ENCODE results near the gene RICTOR. TPM values are rescaled to one million over a fixed set of nuclear protein-coding genes. Genes with fewer than 3 reads are reported as not detected.

RICTOR gene
- total RNA-seq, 1 donor from 2014 or later: 35.3 TPM

DNA sequence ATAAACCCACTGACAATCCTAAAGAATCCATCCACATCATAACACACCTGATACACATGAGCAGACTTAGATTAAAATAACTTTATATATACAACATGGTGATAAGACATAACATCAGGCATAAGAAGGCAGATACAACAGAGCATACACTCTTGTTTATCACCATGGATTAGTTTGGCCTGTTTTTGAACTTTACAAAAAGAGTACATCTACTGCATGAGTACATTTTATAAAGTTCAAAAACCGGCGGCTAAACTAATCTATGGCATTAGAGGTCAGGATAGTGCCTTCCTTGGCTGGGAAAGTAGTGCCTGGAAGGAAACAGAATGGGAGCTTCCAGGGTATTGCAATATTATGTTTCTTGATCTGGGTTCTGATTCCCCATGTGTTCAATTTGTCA, 15.1 kb downstream of the RICTOR start:
- DNase-seq (ENCODE audit: low spot score): no peak
- Mint-ChIP-seq H3K27ac (ENCODE audit: unreplicated experiment) (no peak overlapping the region), H3K36me3 (ENCODE audit: low read depth, unreplicated experiment) (peaks cover 3% of the 10 kb centered on the region), H3K9me3 (ENCODE audit: unreplicated experiment) (no peaks in the 10 kb centered on the region), H3K4me3 (ENCODE audit: unreplicated experiment) (no peak overlapping the region), H3K4me1 (ENCODE audit: unreplicated experiment) (no peaks in the 10 kb centered on the region), H3K27me3 (ENCODE audit: unreplicated experiment) (peaks cover 2% of the 10 kb centered on the region)
- TF ChIP-seq, protein P1, sequence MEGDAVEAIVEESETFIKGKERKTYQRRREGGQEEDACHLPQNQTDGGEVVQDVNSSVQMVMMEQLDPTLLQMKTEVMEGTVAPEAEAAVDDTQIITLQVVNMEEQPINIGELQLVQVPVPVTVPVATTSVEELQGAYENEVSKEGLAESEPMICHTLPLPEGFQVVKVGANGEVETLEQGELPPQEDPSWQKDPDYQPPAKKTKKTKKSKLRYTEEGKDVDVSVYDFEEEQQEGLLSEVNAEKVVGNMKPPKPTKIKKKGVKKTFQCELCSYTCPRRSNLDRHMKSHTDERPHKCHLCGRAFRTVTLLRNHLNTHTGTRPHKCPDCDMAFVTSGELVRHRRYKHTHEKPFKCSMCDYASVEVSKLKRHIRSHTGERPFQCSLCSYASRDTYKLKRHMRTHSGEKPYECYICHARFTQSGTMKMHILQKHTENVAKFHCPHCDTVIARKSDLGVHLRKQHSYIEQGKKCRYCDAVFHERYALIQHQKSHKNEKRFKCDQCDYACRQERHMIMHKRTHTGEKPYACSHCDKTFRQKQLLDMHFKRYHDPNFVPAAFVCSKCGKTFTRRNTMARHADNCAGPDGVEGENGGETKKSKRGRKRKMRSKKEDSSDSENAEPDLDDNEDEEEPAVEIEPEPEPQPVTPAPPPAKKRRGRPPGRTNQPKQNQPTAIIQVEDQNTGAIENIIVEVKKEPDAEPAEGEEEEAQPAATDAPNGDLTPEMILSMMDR (IDR thresholded peaks at IDR 0.05; ENCODE audit: unreplicated experiment): no peak

DNA sequence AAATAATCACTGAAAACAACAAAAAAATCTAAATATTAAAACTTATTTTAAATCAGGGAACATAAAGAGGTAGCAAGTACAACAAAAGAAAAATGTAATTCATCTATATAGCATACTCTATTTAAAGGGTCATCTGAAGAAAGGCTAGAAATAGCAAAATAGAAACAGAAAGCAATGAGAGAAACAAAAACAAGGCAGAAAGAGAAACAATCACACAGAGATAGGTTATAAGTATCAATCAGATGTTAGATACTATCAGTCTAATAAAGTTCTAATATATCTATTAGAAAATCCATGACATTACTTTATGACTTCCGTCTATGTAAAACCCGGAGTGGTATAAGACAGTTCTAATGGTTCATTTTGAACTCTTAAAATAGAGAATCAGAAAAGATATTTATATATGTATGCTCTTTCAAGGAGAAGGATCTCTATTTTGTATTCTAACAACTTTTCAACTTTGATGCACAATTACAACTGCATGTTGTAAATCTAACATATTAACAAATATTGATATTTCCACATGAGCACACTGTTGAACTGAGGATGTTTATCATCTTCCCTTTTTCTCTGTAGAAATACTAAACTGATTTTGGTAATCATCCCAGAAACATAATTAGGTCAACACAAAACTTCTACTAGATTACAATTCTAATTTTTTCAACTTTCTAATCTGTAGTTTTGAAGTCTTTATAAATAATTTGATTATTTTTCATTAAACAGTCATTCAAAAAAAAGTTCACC, 15.8 kb downstream of the RICTOR start:
- Mint-ChIP-seq H3K27me3 (ENCODE audit: unreplicated experiment) (peaks cover 2% of the 10 kb centered on the region), H3K36me3 (ENCODE audit: low read depth, unreplicated experiment) (peaks cover 3% of the 10 kb centered on the region), H3K4me1 (ENCODE audit: unreplicated experiment) (no peaks in the 10 kb centered on the region), H3K9me3 (ENCODE audit: unreplicated experiment) (no peaks in the 10 kb centered on the region), H3K4me3 (ENCODE audit: unreplicated experiment) (no peak overlapping the region), H3K27ac (ENCODE audit: unreplicated experiment) (no peak overlapping the region)
- no peak for DNase-seq (ENCODE audit: low spot score)
- TF ChIP-seq, protein P1 (IDR thresholded peaks at IDR 0.05; ENCODE audit: unreplicated experiment): no peak

DNA sequence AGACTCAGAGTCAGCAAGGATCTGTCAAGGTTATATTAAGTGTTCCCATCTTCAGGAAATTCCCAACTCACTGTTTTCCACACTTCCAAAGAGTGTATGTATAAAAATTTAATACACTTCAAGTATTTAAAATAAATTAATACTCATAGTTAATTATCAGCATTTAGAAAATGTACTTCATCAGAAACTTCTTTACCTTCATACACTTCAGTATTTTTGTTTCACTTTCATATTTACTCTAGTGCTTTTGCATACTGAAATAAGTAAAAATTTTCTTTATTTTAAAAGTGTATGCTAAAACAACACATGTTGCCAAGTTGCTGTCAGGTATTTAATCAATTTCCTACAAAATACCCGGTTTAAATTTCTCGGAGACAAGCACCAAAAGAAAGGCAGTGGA, 16.5 kb downstream of the RICTOR start:
- no peak for DNase-seq (ENCODE audit: low spot score)
- Mint-ChIP-seq H3K27me3 (ENCODE audit: unreplicated experiment) (peaks cover 2% of the 10 kb centered on the region), H3K36me3 (ENCODE audit: low read depth, unreplicated experiment) (peaks cover 3% of the 10 kb centered on the region), H3K4me3 (ENCODE audit: unreplicated experiment) (no peak overlapping the region), H3K9me3 (ENCODE audit: unreplicated experiment) (no peaks in the 10 kb centered on the region), H3K4me1 (ENCODE audit: unreplicated experiment) (no peaks in the 10 kb centered on the region), H3K27ac (ENCODE audit: unreplicated experiment) (no peak overlapping the region)
- TF ChIP-seq, protein P1 (IDR thresholded peaks at IDR 0.05; ENCODE audit: unreplicated experiment): no peak

DNA sequence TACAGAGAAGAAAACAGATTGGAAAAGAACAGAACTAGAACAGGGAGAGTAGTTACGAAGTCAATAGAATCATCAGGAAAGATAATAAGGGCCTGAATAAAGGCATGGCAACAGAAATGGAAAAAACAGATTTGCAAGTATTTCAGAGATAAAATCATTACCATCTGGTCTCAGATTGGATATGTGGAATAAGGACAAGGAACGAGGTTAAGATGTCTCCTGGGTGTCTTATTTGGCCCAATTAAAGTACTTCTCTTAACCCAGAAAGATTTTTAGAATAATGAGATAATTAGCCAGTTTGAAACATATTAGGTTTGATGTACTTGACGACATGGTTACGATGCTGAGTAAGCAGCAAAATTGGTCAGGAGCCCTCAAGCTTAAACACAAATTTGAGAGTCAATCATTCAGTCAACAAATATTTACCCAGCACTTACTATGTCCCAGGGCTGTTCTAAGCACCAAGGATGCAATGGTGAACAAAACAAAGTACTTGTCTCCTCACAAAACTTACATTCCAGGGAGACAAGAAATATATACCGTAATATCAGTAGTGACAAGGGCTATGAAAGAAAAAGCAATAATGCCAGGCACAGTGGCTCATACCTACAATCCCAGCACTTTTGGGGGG, 18.3 kb downstream of the RICTOR start:
- H3K27ac Mint-ChIP-seq (ENCODE audit: unreplicated experiment): no peak overlapping the region
- H3K27me3 Mint-ChIP-seq (ENCODE audit: unreplicated experiment): peaks cover 2% of the 10 kb centered on the region
- H3K4me1 Mint-ChIP-seq (ENCODE audit: unreplicated experiment): no peaks in the 10 kb centered on the region

More for the DNA sequence above, 18.3 kb downstream of the RICTOR start:
- Mint-ChIP-seq H3K4me3 (ENCODE audit: unreplicated experiment) (no peak overlapping the region), H3K36me3 (ENCODE audit: low read depth, unreplicated experiment) (peaks cover 3% of the 10 kb centered on the region), H3K9me3 (ENCODE audit: unreplicated experiment) (no peaks in the 10 kb centered on the region)
- TF ChIP-seq, protein P1 (IDR thresholded peaks at IDR 0.05; ENCODE audit: unreplicated experiment): no peak
- no peak for DNase-seq (ENCODE audit: low spot score)

Data from endothelial cell (in vitro differentiated cells).